ENCODE results near the gene MCIDAS.

GRCh38 chr5:55254802-55255201 is 27.7 kb upstream of the MCIDAS start:
- TF ChIP-seq CTCF (IDR thresholded peaks at IDR 0.05) (no peak), POLR2A (IDR thresholded peaks at IDR 0.05) (no peak)
